ENCODE data around the gene ANKRD53. TPM values are rescaled to one million over a fixed set of nuclear protein-coding genes. Genes with fewer than 3 reads are reported as not detected.

ANKRD53 gene
- total RNA-seq, 2 donors from 2014 or later = 0.24 to 0.97 TPM

- H3K27ac ChIP-seq (ENCODE audit: low read depth, low read length) = no peak overlapping the region
- Mint-ChIP-seq H3K27ac (no peak overlapping the region), H3K27me3 (ENCODE audit: insufficient read depth) (peaks cover 63% of the 10 kb centered on the region), H3K4me1 (peaks cover 8% of the 10 kb centered on the region), H3K4me3 (no peak overlapping the region), H3K36me3 (ENCODE audit: low read depth) (no peaks in the 10 kb centered on the region), H3K9me3 (no peaks in the 10 kb centered on the region)
- WGBS, 2 experiments (ENCODE audit: insufficient coverage in 1 of 2, insufficient read length in 1 of 2) = 40 to 75% methylated on average over 1 to 9 of the region's 9 CpGs
- H3K4me3 ChIP-seq (ENCODE audit: low read length) = no peak overlapping the region
- DNase-seq = peak; percentile 66
- no peaks in the 10 kb centered on the region for H3K9me3 ChIP-seq (ENCODE audit: control insufficient read depth, low read length)
- H3K9ac ChIP-seq (ENCODE audit: extremely low read depth, low read length, poor library complexity, severe bottlenecking) = no peak overlapping the region
- no peaks in the 10 kb centered on the region for H3K36me3 ChIP-seq (ENCODE audit: control insufficient read depth, insufficient read depth, low read length)
- peaks cover 4% of the 10 kb centered on the region for H3K27me3 ChIP-seq (ENCODE audit: control insufficient read depth, insufficient read depth, low read length, poor library complexity, severe bottlenecking)
- H3K4me1 ChIP-seq (ENCODE audit: control insufficient read depth, insufficient read depth, low read length) = no peaks in the 10 kb centered on the region
- TF ChIP-seq CTCF (conservative IDR thresholded peaks at IDR 0.05) = no peak
These were observed 46.9 kb upstream of the ANKRD53 start for GRCh38 chr2:70931376-70932000.

- Histone ChIP-seq H3K27me3 (ENCODE audit: control insufficient read depth, insufficient read depth, low read length, poor library complexity, severe bottlenecking) (peaks cover 4% of the 10 kb centered on the region), H3K9ac (ENCODE audit: extremely low read depth, low read length, poor library complexity, severe bottlenecking) (no peak overlapping the region), H3K4me3 (ENCODE audit: low read length) (no peak overlapping the region), H3K4me1 (ENCODE audit: control insufficient read depth, insufficient read depth, low read length) (no peaks in the 10 kb centered on the region), H3K27ac (ENCODE audit: low read depth, low read length) (no peak overlapping the region), H3K36me3 (ENCODE audit: control insufficient read depth, insufficient read depth, low read length) (no peaks in the 10 kb centered on the region), H3K9me3 (ENCODE audit: control insufficient read depth, low read length) (no peaks in the 10 kb centered on the region)
- peaks cover 55% of the 10 kb centered on the region for H3K27me3 Mint-ChIP-seq (ENCODE audit: insufficient read depth)
- 94 to 100% methylated on average over 3 to 21 of the region's 21 CpGs for WGBS, 2 experiments (ENCODE audit: insufficient coverage in 1 of 2, insufficient read length in 1 of 2)
- no peak overlapping the region for H3K27ac Mint-ChIP-seq
- H3K9me3 Mint-ChIP-seq = no peaks in the 10 kb centered on the region
- H3K4me1 Mint-ChIP-seq = peaks cover 12% of the 10 kb centered on the region
- peak; percentile 36 for DNase-seq
- no peak for TF ChIP-seq CTCF (conservative IDR thresholded peaks at IDR 0.05)
- H3K4me3 Mint-ChIP-seq = no peak overlapping the region
- no peaks in the 10 kb centered on the region for H3K36me3 Mint-ChIP-seq (ENCODE audit: low read depth)
These were observed 45.7 kb upstream of the ANKRD53 start for GRCh38 chr2:70932631-70933230.

GRCh38 chr2:70934981-70935380 lies 43.4 kb upstream of the ANKRD53 start:
- H3K27me3 ChIP-seq (ENCODE audit: control insufficient read depth, insufficient read depth, low read length, poor library complexity, severe bottlenecking) = peaks cover 17% of the 10 kb centered on the region
- no peak overlapping the region for H3K4me3 ChIP-seq (ENCODE audit: low read length)
- H3K4me1 Mint-ChIP-seq = peaks cover 29% of the 10 kb centered on the region
- DNase-seq = no peak
- H3K27me3 Mint-ChIP-seq (ENCODE audit: insufficient read depth) = peaks cover 60% of the 10 kb centered on the region
- H3K27ac Mint-ChIP-seq = no peak overlapping the region
- no peak overlapping the region for H3K4me3 Mint-ChIP-seq
- 77 to 86% methylated on average over 1 of the region's 1 CpG for WGBS, 2 experiments (ENCODE audit: insufficient coverage in 1 of 2, insufficient read length in 1 of 2)
- H3K27ac ChIP-seq (ENCODE audit: low read depth, low read length) = no peak overlapping the region
- H3K9me3 Mint-ChIP-seq = no peaks in the 10 kb centered on the region
- no peaks in the 10 kb centered on the region for H3K36me3 Mint-ChIP-seq (ENCODE audit: low read depth)
- peaks cover 7% of the 10 kb centered on the region for H3K4me1 ChIP-seq (ENCODE audit: control insufficient read depth, insufficient read depth, low read length)
- H3K9me3 ChIP-seq (ENCODE audit: control insufficient read depth, low read length) = no peaks in the 10 kb centered on the region
- TF ChIP-seq CTCF (conservative IDR thresholded peaks at IDR 0.05) = no peak
- H3K9ac ChIP-seq (ENCODE audit: extremely low read depth, low read length, poor library complexity, severe bottlenecking) = no peak overlapping the region
- no peaks in the 10 kb centered on the region for H3K36me3 ChIP-seq (ENCODE audit: control insufficient read depth, insufficient read depth, low read length)

Data from endodermal cell (in vitro differentiated cells).